CD4-positive, alpha-beta T cell treated with Interferon gamma for 1 hour (primary cell): ENCODE results near the gene ELN.
"Not testable (repeated sequence)": the region's sequence is repeated elsewhere in the genome, so short reads cannot be mapped to it uniquely, and the experiment has no call there.

Source experiments
- DNase-seq: peaks from one replicate; pipeline ENCODE4 v3.0.0-alpha.2; 2020

The ELN gene

GRCh38 chr7:74044366-74045350 lies 16.7 kb downstream of the ELN start:
- DNase-seq, result no peak

DNA sequence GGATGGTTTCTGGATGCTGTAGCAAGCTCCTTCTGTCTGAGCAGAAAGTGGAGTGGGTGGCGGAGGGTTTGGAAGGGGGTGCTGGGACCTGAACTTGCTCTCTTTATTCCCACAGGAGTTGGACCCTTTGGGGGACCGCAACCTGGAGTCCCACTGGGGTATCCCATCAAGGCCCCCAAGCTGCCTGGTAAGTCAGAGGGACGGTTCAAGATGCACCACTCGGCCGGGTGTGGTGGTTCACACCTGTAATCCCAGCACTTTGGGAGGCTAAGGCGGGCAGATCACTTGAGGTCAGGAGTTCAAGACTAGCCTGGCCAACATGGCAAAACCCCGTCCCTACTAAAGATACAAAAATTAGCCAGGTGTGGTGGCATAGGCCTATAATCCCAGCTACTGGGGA lies 18.6 kb downstream of the ELN start:
- DNase-seq, result not testable (repeated sequence)

- no peak for DNase-seq
Observed at GRCh38 chr7:74047804-74048380, 19.9 kb downstream of the ELN start.

- no peak for DNase-seq
Observed at GRCh38 chr7:74048999-74049599, 21.1 kb downstream of the ELN start.

DNA sequence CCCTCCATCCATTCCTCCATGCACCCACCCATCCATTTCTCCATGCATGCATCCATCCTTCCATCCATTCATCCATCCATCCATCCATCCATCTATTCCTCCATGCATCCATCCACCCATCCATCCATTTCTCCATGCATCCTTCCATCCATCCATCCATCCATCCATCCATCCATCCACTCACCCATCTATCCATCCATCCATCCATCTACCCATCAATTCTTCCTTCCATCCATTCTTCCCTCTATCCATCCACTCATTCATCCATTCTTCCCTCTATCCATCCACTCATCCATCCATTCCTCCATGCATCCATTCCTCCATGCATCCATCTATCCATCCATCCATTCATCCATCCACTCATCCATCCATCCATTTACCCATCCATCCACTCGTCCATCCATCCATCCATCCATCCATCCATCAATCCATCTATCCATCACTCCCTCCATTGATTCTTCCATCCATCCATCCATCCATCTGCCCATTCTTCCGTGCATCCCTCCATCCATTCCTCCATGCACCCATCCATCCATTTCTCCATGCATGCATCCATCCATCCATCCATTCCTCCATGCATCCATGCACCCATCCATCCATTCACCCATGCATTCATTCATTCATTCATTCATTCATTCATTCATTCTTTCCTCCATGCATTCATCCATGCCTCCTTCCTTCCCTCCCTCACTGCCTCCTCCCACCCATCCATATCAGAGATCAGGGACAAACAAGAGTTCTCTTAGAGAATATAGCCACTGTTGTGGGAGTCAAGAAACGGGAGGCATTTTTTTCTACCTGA lies 22.2 kb downstream of the ELN start:
- no peak for DNase-seq

- no peak for DNase-seq
Observed at GRCh38 chr7:74051193-74051592, 23.2 kb downstream of the ELN start.

DNA sequence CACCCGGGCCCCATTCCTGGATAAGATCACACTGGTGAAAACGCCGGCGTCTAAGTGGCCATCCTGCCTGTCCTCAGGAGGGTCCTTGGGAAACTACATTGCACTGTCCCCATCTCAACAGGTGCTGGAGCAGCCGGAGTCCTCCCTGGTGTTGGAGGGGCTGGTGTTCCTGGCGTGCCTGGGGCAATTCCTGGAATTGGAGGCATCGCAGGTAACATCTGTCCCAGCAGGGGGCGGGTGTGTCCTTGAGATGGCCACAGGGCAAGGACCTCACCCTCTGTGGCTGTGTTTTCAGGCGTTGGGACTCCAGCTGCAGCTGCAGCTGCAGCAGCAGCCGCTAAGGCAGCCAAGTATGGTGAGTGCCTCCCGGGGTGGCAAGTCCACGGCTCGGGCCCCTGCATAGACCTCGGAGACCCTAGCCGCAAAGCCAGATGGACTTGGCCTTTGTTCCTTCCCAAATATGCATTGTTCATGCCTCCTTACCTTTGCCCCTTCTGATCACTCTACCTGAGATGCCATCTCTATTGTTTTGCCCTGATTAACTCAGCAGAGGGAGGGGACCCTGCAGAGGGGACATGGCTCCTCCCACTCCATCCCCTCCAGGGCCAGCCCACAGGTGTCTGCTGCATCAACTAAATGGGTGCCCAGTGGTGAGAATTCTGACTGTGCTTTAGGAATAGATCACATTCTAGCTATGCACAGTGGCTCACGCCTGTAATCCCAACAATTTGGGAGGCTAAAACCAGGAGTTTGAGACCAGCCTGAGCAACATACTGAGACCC lies 23.8 kb downstream of the ELN start:
- DNase-seq, result no peak

GRCh38 chr7:74052628-74053027 lies 24.7 kb downstream of the ELN start:
- no peak for DNase-seq

DNA sequence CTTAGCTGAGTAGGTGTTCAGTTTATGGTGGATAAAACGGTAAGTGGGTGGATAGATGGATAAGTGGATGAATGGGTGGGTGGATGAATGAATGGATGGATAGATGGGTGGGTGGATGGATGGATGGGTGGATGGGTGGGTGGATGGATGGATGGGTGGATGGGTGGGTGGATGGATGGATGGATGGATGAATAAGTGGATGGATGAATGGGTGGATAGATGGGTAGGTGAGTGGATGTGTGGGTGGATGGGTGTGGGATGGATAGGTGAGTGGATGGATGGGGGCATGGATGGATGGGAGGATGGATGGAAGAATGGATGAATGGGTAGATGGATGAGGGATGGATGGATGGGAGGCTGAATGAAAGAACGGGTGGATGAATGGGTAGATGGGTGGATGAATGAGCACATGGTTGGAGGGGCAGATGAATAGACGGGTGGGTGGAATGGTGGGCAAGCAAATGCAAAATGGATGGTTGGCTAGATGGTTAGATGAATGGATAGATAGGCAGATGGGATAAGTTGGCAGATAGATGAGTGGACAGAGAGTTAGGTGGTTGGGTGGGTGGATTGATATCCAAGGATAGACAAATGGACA lies 25.7 kb downstream of the ELN start:
- DNase-seq, result no peak

DNA sequence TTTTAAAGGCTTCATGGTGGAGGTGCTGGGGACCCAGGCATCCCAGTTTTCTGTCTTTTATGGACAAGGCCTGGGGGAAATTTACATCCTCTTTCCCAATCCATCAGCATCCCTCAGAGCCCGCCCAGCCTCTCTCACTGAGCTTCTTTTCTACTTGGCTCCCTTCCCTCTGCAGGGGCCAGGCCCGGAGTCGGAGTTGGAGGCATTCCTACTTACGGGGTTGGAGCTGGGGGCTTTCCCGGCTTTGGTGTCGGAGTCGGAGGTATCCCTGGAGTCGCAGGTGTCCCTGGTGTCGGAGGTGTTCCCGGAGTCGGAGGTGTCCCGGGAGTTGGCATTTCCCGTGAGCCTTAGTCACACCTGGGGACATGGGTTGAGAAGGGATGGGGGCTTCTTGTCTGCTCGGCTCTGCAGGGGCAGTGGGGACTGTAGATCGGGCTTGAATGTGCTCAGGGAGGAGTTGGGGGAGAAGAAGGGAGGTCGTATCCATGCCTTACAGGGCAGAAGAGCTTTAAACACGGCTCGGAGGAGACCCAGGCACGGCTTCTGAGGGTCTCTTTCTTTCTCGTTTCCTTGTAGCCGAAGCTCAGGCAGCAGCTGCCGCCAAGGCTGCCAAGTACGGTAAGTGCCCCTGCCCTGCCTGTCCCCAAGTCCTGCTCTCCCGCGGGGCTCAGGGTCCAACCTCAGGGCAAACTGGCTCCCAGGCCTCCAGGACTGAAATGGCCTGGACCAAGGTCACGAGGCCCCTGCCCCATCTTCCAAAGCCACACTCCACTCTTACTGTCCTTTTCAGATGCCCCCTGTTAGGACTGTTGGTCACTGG lies 28.3 kb downstream of the ELN start:
- DNase-seq, result no peak

- no peak for DNase-seq
Observed at GRCh38 chr7:74057216-74057925, 29.4 kb downstream of the ELN start.

- DNase-seq, result no peak
Observed at GRCh38 chr7:74057987-74058386, 30.0 kb downstream of the ELN start.

- no peak for DNase-seq
Observed at GRCh38 chr7:74058486-74058885, 30.5 kb downstream of the ELN start.

DNA sequence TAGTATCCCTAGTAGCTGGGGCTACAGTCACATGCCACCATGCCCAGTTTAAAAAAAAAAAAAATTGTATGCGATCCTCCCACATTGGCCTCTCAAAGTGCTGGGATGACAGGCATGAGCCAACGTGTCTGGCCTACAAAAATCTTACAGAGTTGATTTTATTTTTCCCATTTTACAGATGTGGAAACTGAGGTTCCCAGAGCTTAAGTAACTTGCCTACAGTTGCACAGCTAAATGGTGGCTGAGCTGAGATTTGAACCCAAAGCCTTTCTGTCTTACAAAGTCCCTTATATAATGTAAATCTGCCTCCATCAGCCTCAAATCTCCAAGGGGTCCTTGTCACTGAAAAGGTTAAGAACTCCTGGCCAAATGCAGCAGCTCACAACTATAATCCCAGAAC lies 31.1 kb downstream of the ELN start:
- no peak for DNase-seq

GRCh38 chr7:74059681-74060588 lies 32.0 kb downstream of the ELN start:
- DNase-seq, result no peak

- DNase-seq, result peak; percentile 83
Observed at GRCh38 chr7:74061840-74062539, 34.0 kb downstream of the ELN start.

- DNase-seq, result no peak
Observed at GRCh38 chr7:74063223-74063641, 35.3 kb downstream of the ELN start.

DNA sequence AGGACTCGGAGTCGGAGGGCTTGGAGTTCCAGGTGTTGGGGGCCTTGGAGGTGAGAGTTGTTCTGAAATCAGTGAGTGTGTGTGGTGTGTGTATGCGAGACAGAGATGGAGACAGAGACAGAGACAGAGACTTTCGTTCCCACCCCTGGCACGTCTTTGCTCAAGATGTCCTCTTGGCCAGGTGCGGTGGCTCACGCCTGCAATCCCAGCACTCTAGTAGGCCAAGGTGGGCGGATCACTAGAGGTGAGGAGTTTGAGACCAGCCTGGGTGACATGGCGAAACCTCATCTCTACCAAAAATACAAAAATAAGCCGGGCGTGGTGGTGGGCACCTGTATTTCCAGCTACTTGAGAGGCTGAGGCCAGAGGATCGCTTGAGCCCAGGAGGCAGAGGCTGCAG lies 35.7 kb downstream of the ELN start:
- DNase-seq, result no peak
